GM23338 (cell line): ENCODE results near the gene ZBTB7A. TPM values are rescaled to one million over a fixed set of nuclear protein-coding genes. Genes with fewer than 3 reads are reported as not detected.

Source experiments
- ATAC-seq: fragments of 200-7000 bp; cut with Tn5 transposase; 3 replicates; pipeline ENCODE4 v1.9.1; 2020
- DNase-seq: peaks from one replicate; pipeline ENCODE4 v3.0.0-alpha.2; 2015; ENCODE audit warnings: low spot score
- H2AFZ ChIP-seq: fragments of 200-600 bp; sonication (generic); 2 replicates; pipeline ENCODE4 v1.8.0; 2016; ENCODE audit warnings: antibody characterized with exemption, mild to moderate bottlenecking, moderate library complexity
- H3F3A ChIP-seq: fragments of 200-600 bp; sonication (generic); replicated peaks from 2 replicates; pipeline ENCODE4 v1.8.0; 2017; ENCODE audit warnings: antibody characterized with exemption, mixed run types, low read depth
- H3K27ac ChIP-seq: fragments of 200-600 bp; sonication (generic); 2 replicates; pipeline ENCODE4 v1.6.1; 2016; ENCODE audit warnings: low read depth
- H3K27me3 ChIP-seq: fragments of 200-600 bp; sonication (generic); 2 replicates; pipeline ENCODE4 v1.8.0; 2016; ENCODE audit warnings: mild to moderate bottlenecking, mixed run types, moderate library complexity; ENCODE audit not compliant: insufficient read depth
- H3K36me3 ChIP-seq: fragments of 200-600 bp; sonication (generic); 2 replicates; pipeline ENCODE4 v1.8.0; 2016; ENCODE audit warnings: mild to moderate bottlenecking; ENCODE audit not compliant: insufficient read depth
- H3K4me1 ChIP-seq: fragments of 200-600 bp; sonication (generic); 2 replicates; pipeline ENCODE4 v1.8.0; 2016; ENCODE audit warnings: mild to moderate bottlenecking, moderate library complexity; ENCODE audit not compliant: insufficient read depth
- H3K4me2 ChIP-seq: fragments of 200-600 bp; sonication (generic); 2 replicates; pipeline ENCODE4 v1.7.1; 2017; ENCODE audit warnings: mixed run types
- H3K4me3 ChIP-seq: fragments of 200-600 bp; sonication (generic); 2 replicates; pipeline ENCODE4 v1.6.1; 2016; ENCODE audit warnings: mixed run types
- H3K79me2 ChIP-seq: fragments of 200-600 bp; sonication (generic); replicated peaks from 2 replicates; pipeline ENCODE4 v1.8.0; 2017; ENCODE audit warnings: mild to moderate bottlenecking; ENCODE audit not compliant: insufficient read depth
- H3K9me2 ChIP-seq: fragments of 200-600 bp; sonication (generic); 2 replicates; pipeline ENCODE4 v1.8.0; 2017; ENCODE audit not compliant: insufficient read depth
- H4K20me1 ChIP-seq: fragments of 200-600 bp; sonication (generic); replicated peaks from 2 replicates; pipeline ENCODE4 v1.8.0; 2017; ENCODE audit warnings: mild to moderate bottlenecking; ENCODE audit not compliant: insufficient read depth
- H3K27ac Mint-ChIP-seq: 2 replicates; pipeline ENCODE4 v1.8.0; 2020; ENCODE audit warnings: inconsistent platforms, mild to moderate bottlenecking, moderate library complexity, mixed read lengths
- H3K27me3 Mint-ChIP-seq: 3 replicates; pipeline ENCODE4 v1.8.0; 2022; ENCODE audit warnings: low read depth, mild to moderate bottlenecking, moderate library complexity, mixed read lengths, inconsistent platforms; ENCODE audit not compliant: insufficient read depth, poor library complexity
- H3K36me3 Mint-ChIP-seq: 3 replicates; pipeline ENCODE4 v1.8.0; 2021; ENCODE audit warnings: low read depth, mild to moderate bottlenecking, inconsistent platforms, moderate library complexity, mixed read lengths
- H3K4me1 Mint-ChIP-seq: 3 replicates; pipeline ENCODE4 v1.8.0; 2020; ENCODE audit warnings: mild to moderate bottlenecking, inconsistent platforms, mixed read lengths
- H3K4me3 Mint-ChIP-seq: 3 replicates; pipeline ENCODE4 v1.8.0; 2021; ENCODE audit warnings: moderate library complexity, mild to moderate bottlenecking, inconsistent platforms, mixed read lengths
- H3K9me3 Mint-ChIP-seq: 3 replicates; pipeline ENCODE4 v1.8.0; 2020; ENCODE audit warnings: moderate library complexity, mild to moderate bottlenecking, inconsistent platforms, mixed read lengths
- CREB1 ChIP-seq: fragments of 250-450 bp; sonication (Bioruptor Pico); IDR thresholded peaks from 2 replicates; pipeline ENCODE4 v1.5.0; 2020; ENCODE audit warnings: low read depth, mild to moderate bottlenecking, moderate library complexity
- CTCF ChIP-seq, 2 experiments: fragments of 200-600 bp in 1 of 2; sonication (generic) in 1 of 2; conservative IDR thresholded peaks; 2 replicates each; pipeline versions ENCODE4 v1.5.1 to v1.6.1; 2016 to 2017; ENCODE audit warnings: antibody characterized with exemption in 2 of 2, low read depth in 2 of 2, mild to moderate bottlenecking in 2 of 2, moderate library complexity in 1 of 2
- EZH2 ChIP-seq: fragments of 200-600 bp; sonication (generic); IDR thresholded peaks from one replicate; pipeline ENCODE4 v1.8.0; 2017; ENCODE audit warnings: antibody characterized with exemption, mild to moderate bottlenecking, low read depth; ENCODE audit not compliant: unreplicated experiment
- EZH2phosphoT487 ChIP-seq: fragments of 200-600 bp; sonication (generic); IDR thresholded peaks from one replicate; pipeline ENCODE4 v1.8.1; 2018; ENCODE audit warnings: antibody characterized with exemption; ENCODE audit not compliant: unreplicated experiment
- JUNB ChIP-seq: IDR thresholded peaks from one replicate; pipeline ENCODE4 v1.6.1; 2016; ENCODE audit warnings: antibody characterized with exemption; ENCODE audit not compliant: unreplicated experiment
- NANOG ChIP-seq: IDR thresholded peaks from 2 replicates; pipeline ENCODE4 v1.6.1; 2016; ENCODE audit warnings: antibody characterized with exemption, borderline replicate concordance
- POLR2AphosphoS5 ChIP-seq: IDR thresholded peaks from 2 replicates; pipeline ENCODE4 v1.6.1; 2016; ENCODE audit warnings: antibody characterized with exemption, low read depth
- REST ChIP-seq: IDR thresholded peaks from one replicate; pipeline ENCODE4 v1.6.1; 2018; ENCODE audit warnings: antibody characterized with exemption; ENCODE audit not compliant: unreplicated experiment
- STAT1 ChIP-seq: IDR thresholded peaks from one replicate; pipeline ENCODE4 v1.6.1; 2016; ENCODE audit warnings: antibody characterized with exemption; ENCODE audit not compliant: unreplicated experiment
- ZNF114 ChIP-seq: fragments of 250-450 bp; sonication (Bioruptor Pico); IDR thresholded peaks from 2 replicates; pipeline ENCODE4 v1.5.0; 2020; ENCODE audit warnings: mild to moderate bottlenecking, moderate library complexity
- ZNF331 ChIP-seq: fragments of 250-450 bp; sonication (Bioruptor Pico); IDR thresholded peaks from 2 replicates; pipeline ENCODE4 v1.5.0; 2020; ENCODE audit warnings: low read depth, mild to moderate bottlenecking, moderate library complexity
- polyA plus RNA-seq: library from polyadenylated mRNA; unstranded; fragments of >200 nt; fragmentation: Nextera tagmentation; extraction: Ambion mirVana; gene quantifications from 2 replicates; pipeline ENCODE4 v1.2.1, GENCODE V29; 2016
- total RNA-seq: library from RNA; depleted of rRNA; stranded (reverse); fragments of >200 nt; shearing (Covaris generic); gene quantifications from 2 replicates; pipeline ENCODE4 v1.2.3, GENCODE V29; 2014
- TF ChIP-seq, protein P1 (sequence below): fragments of 250-450 bp; sonication (Bioruptor Pico); IDR thresholded peaks from 2 replicates; pipeline ENCODE4 v1.5.0; 2020; ENCODE audit warnings: mild to moderate bottlenecking, moderate library complexity
- TF ChIP-seq, protein P2 (sequence below): IDR thresholded peaks from 2 replicates; pipeline ENCODE4 v1.6.1; 2016; ENCODE audit warnings: antibody characterized with exemption

The ZBTB7A gene
- total and polyA plus RNA-seq, 2 experiments from 2014 or later = 9.5 to 35.0 TPM

DNA sequence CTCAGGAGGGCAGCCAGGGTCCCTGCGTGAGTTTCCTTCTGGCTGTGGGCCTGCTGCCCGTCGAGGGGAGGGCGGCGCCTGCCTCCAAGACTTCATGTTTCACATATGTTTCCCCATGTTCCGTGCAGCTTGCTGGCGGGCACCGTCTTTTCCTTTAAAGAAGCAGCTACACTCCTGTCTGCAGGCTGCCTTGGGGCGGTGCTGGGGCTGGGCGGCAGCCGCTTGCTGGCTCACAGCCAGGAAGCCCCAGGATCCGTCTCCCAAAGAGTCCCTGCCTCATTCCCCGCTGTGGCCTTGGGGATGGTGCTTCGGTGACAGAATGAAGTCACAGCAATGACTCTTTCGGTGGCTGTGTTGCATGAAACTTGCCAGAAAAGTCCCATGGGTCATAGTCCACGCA, 34.3 kb downstream of the ZBTB7A start:
- ATAC-seq = no peak
- no peaks in the 10 kb centered on the region for H3K9me2 ChIP-seq
- no peaks in the 10 kb centered on the region for H3K4me1 ChIP-seq
- no peak overlapping the region for H3K4me2 ChIP-seq
- Mint-ChIP-seq H3K27ac (no peak overlapping the region), H3K9me3 (no peaks in the 10 kb centered on the region), H3K27me3 (no peaks in the 10 kb centered on the region), H3K36me3 (peaks cover 12% of the 10 kb centered on the region), H3K4me3 (no peak overlapping the region), H3K4me1 (no peaks in the 10 kb centered on the region)
- no peaks in the 10 kb centered on the region for H3K27me3 ChIP-seq
- no peaks in the 10 kb centered on the region for H3K79me2 ChIP-seq
- H4K20me1 ChIP-seq = no peaks in the 10 kb centered on the region; the same call in 1 of the 2 replicates
- no peak for DNase-seq
- H3K36me3 ChIP-seq = no peaks in the 10 kb centered on the region; the same call in 1 of the 2 replicates
- H3K27ac ChIP-seq = no peak overlapping the region
- peaks cover 5% of the 10 kb centered on the region; the same call in 1 of the 2 replicates for H3F3A ChIP-seq
- H3K4me3 ChIP-seq = no peak overlapping the region
- no peak for TF ChIP-seq NANOG
- no peak for TF ChIP-seq ZNF114 (CRISPR knock-in tag)
- TF ChIP-seq, protein P1, sequence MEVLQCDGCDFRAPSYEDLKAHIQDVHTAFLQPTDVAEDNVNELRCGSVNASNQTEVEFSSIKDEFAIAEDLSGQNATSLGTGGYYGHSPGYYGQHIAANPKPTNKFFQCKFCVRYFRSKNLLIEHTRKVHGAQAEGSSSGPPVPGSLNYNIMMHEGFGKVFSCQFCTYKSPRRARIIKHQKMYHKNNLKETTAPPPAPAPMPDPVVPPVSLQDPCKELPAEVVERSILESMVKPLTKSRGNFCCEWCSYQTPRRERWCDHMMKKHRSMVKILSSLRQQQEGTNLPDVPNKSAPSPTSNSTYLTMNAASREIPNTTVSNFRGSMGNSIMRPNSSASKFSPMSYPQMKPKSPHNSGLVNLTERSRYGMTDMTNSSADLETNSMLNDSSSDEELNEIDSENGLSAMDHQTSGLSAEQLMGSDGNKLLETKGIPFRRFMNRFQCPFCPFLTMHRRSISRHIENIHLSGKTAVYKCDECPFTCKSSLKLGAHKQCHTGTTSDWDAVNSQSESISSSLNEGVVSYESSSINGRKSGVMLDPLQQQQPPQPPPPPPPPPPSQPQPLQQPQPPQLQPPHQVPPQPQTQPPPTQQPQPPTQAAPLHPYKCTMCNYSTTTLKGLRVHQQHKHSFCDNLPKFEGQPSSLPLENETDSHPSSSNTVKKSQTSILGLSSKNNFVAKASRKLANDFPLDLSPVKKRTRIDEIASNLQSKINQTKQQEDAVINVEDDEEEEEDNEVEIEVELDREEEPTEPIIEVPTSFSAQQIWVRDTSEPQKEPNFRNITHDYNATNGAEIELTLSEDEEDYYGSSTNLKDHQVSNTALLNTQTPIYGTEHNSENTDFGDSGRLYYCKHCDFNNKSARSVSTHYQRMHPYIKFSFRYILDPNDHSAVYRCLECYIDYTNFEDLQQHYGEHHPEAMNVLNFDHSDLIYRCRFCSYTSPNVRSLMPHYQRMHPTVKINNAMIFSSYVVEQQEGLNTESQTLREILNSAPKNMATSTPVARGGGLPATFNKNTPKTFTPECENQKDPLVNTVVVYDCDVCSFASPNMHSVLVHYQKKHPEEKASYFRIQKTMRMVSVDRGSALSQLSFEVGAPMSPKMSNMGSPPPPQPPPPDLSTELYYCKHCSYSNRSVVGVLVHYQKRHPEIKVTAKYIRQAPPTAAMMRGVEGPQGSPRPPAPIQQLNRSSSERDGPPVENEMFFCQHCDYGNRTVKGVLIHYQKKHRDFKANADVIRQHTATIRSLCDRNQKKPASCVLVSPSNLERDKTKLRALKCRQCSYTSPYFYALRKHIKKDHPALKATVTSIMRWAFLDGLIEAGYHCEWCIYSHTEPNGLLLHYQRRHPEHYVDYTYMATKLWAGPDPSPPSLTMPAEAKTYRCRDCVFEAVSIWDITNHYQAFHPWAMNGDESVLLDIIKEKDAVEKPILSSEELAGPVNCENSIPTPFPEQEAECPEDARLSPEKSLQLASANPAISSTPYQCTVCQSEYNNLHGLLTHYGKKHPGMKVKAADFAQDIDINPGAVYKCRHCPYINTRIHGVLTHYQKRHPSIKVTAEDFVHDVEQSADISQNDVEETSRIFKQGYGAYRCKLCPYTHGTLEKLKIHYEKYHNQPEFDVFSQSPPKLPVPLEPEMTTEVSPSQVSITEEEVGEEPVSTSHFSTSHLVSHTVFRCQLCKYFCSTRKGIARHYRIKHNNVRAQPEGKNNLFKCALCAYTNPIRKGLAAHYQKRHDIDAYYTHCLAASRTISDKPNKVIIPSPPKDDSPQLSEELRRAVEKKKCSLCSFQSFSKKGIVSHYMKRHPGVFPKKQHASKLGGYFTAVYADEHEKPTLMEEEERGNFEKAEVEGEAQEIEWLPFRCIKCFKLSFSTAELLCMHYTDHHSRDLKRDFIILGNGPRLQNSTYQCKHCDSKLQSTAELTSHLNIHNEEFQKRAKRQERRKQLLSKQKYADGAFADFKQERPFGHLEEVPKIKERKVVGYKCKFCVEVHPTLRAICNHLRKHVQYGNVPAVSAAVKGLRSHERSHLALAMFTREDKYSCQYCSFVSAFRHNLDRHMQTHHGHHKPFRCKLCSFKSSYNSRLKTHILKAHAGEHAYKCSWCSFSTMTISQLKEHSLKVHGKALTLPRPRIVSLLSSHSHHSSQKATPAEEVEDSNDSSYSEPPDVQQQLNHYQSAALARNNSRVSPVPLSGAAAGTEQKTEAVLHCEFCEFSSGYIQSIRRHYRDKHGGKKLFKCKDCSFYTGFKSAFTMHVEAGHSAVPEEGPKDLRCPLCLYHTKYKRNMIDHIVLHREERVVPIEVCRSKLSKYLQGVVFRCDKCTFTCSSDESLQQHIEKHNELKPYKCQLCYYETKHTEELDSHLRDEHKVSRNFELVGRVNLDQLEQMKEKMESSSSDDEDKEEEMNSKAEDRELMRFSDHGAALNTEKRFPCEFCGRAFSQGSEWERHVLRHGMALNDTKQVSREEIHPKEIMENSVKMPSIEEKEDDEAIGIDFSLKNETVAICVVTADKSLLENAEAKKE = no peak
- TF ChIP-seq, protein P2, sequence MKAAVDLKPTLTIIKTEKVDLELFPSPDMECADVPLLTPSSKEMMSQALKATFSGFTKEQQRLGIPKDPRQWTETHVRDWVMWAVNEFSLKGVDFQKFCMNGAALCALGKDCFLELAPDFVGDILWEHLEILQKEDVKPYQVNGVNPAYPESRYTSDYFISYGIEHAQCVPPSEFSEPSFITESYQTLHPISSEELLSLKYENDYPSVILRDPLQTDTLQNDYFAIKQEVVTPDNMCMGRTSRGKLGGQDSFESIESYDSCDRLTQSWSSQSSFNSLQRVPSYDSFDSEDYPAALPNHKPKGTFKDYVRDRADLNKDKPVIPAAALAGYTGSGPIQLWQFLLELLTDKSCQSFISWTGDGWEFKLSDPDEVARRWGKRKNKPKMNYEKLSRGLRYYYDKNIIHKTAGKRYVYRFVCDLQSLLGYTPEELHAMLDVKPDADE = no peak
- TF ChIP-seq CTCF (conservative IDR thresholded peaks at IDR 0.05; ENCODE audit: low read depth in 2 of 2) = no peak
- no peak for TF ChIP-seq STAT1
- no peak for TF ChIP-seq REST
- TF ChIP-seq CREB1 (CRISPR knock-in tag) = no peak
- TF ChIP-seq JUNB = no peak
- no peak for TF ChIP-seq ZNF331
- no peak for TF ChIP-seq EZH2
- no peak for TF ChIP-seq POLR2AphosphoS5
- TF ChIP-seq EZH2phosphoT487 = no peak
- no peak overlapping the region for H2AFZ ChIP-seq
